ENCODE results near the gene ZNF774. TPM values are rescaled to one million over a fixed set of nuclear protein-coding genes. Genes with fewer than 3 reads are reported as not detected.

The ZNF774 gene
- polyA plus RNA-seq, 1 donor: 6.0 TPM

DNA sequence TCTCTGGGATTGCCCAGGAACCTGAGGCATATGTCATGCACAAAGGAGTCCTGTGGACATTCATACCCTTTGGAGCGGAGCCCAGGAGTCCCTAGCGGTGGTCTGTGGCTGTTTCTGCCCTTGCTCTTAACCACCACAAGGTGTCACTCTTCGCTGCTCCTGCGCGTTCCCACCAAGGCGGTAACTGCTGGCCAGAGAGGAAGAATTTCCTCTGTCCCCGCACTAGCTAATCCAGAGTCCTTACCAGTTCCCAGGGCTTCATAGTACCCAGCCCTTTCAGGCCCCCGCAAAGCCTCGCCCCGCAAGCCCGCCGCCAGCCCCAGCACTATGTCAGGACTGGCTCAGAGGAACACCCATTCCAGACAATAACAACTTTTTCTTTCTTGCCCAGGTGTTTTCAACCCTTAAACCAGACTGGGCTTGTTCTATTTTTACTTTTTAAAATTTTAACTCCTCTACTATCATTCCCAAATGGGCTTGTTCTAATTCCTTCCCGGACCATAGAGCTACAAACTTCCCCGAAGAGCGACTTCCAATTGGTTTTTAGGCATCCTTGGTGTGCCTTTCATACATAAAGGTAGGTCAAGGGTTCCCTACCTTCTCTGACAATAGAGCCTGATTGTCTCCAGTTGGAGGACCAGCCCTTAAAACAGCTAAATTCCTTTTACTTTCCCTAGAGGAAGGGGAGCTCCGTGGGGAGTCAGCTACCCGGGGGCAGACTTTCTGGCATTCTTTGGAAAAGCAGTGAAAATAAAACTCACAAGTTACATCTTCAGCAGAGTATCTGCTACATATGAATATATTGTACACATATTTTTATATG, 31.8 kb upstream of the ZNF774 start:
- Histone ChIP-seq H3K4me1 (ENCODE audit: control insufficient read depth, insufficient read depth, low read length) (peaks cover 15% of the 10 kb centered on the region), H3K27ac (ENCODE audit: low read length) (no peak overlapping the region), H3K36me3 (ENCODE audit: control insufficient read depth, insufficient read depth, low read length) (no peaks in the 10 kb centered on the region), H3K27me3 (ENCODE audit: control insufficient read depth, insufficient read depth, low read length) (no peaks in the 10 kb centered on the region), H3K4me3 (ENCODE audit: low read length) (peak overlapping the region; percentile 11), H3K9me3 (ENCODE audit: control insufficient read depth, low read depth, low read length) (peaks cover 2% of the 10 kb centered on the region)
- peak; percentile 84 to 85 for DNase-seq
- no CpG with 5 or more reads among the region's 17 CpGs for WGBS (ENCODE audit: insufficient coverage, low lambda C conversion rate)

DNA sequence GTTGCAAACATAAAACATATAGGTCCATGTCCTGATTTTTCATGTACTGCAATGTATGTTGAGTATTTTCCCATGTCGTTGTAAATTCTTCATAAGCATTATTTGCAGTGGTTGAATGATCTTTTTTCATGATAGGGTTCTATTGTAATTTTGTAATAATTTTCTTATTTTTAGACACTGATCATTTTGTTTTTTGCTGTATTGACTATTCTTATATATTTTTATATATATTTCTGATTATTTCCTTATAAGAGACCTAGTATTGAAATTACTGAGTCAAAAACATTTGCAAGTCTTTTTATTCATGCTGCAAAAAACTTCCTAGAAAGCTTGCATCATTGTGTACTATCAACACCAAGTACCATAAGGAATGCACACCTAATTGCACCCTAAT, 31.2 kb upstream of the ZNF774 start:
- WGBS (ENCODE audit: insufficient coverage, low lambda C conversion rate): 71% methylated on average over 1 of the region's 1 CpG
- no peaks in the 10 kb centered on the region for H3K36me3 ChIP-seq (ENCODE audit: control insufficient read depth, insufficient read depth, low read length)
- no peaks in the 10 kb centered on the region for H3K27me3 ChIP-seq (ENCODE audit: control insufficient read depth, insufficient read depth, low read length)
- H3K27ac ChIP-seq (ENCODE audit: low read length): no peak overlapping the region
- DNase-seq: no peak
- peaks cover 2% of the 10 kb centered on the region for H3K9me3 ChIP-seq (ENCODE audit: control insufficient read depth, low read depth, low read length)
- no peak overlapping the region for H3K4me3 ChIP-seq (ENCODE audit: low read length)
- H3K4me1 ChIP-seq (ENCODE audit: control insufficient read depth, insufficient read depth, low read length): peaks cover 9% of the 10 kb centered on the region

DNA sequence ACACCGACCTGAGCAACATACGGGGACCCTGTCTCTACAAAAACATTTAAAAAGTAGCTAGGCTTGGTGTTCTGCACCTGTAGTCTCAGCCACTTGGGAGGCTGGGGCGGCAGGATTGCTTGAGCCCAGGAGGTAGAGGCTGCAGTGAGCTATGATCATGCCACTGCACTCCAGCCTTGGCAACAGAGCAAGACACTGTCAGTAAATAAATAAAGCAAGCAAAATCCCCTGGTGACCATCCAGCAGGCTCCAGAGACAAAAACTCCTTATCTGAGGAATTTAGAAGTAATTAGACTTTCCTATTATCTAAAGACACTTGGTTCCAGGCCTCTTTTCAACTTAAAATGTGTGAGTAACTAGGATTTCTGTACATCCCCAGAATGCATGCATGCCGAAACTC, 29.5 kb upstream of the ZNF774 start:
- Histone ChIP-seq H3K27me3 (ENCODE audit: control insufficient read depth, insufficient read depth, low read length) (no peaks in the 10 kb centered on the region), H3K4me3 (ENCODE audit: low read length) (no peak overlapping the region), H3K9me3 (ENCODE audit: control insufficient read depth, low read depth, low read length) (peaks cover 2% of the 10 kb centered on the region), H3K27ac (ENCODE audit: low read length) (no peak overlapping the region), H3K4me1 (ENCODE audit: control insufficient read depth, insufficient read depth, low read length) (peaks cover 5% of the 10 kb centered on the region), H3K36me3 (ENCODE audit: control insufficient read depth, insufficient read depth, low read length) (no peaks in the 10 kb centered on the region)
- WGBS (ENCODE audit: insufficient coverage, low lambda C conversion rate): no CpG with 5 or more reads among the region's 4 CpGs
- DNase-seq: no peak

DNA sequence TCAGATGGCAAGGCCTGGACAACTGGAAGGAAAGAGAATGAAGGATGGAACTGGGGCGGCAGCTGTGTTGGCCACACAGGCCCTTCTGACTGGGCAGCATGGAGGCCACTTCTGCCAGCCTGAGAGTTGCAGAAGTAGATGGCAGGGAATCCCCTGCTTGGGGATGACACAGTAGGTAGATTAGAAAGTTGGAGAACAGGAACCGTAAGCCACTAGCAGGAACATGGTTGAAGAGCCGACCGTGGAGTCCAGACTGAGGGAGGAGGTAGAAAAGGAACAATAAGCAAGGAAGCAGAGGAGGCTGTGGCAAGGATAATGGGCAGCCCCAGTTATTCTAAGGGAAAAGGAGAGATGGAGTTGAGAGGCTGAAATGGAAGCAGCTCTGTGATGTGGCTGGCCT, 26.4 kb upstream of the ZNF774 start:
- peaks cover 2% of the 10 kb centered on the region for H3K4me1 ChIP-seq (ENCODE audit: control insufficient read depth, insufficient read depth, low read length)
- no peaks in the 10 kb centered on the region for H3K9me3 ChIP-seq (ENCODE audit: control insufficient read depth, low read depth, low read length)
- no peak for DNase-seq
- H3K27me3 ChIP-seq (ENCODE audit: control insufficient read depth, insufficient read depth, low read length): no peaks in the 10 kb centered on the region
- H3K36me3 ChIP-seq (ENCODE audit: control insufficient read depth, insufficient read depth, low read length): no peaks in the 10 kb centered on the region
- WGBS (ENCODE audit: insufficient coverage, low lambda C conversion rate): 100% methylated on average over 3 of the region's 4 CpGs
- no peak overlapping the region for H3K4me3 ChIP-seq (ENCODE audit: low read length)
- no peak overlapping the region for H3K27ac ChIP-seq (ENCODE audit: low read length)

DNA sequence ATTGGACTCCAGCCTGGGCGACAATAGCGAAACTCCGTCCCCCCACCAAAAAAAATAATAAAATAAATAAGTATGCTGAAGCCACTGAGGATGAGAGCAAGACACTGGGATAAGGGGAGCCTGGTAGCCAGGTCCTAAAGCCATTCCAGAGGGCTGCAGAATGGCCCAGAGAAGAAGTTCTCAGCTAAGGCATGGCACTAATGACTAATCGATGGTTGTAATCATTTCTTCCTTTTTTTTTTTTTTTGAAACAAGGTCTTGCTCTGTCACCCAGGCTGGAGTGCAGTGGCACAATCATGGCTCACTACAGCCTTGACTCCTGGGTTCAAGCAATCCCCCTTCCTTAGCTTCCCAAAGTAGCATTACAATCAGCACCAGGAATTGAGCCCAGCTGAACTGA, 25.6 kb upstream of the ZNF774 start:
- Histone ChIP-seq H3K4me3 (ENCODE audit: low read length) (no peak overlapping the region), H3K27ac (ENCODE audit: low read length) (no peak overlapping the region), H3K9me3 (ENCODE audit: control insufficient read depth, low read depth, low read length) (no peaks in the 10 kb centered on the region), H3K36me3 (ENCODE audit: control insufficient read depth, insufficient read depth, low read length) (no peaks in the 10 kb centered on the region), H3K4me1 (ENCODE audit: control insufficient read depth, insufficient read depth, low read length) (peaks cover 9% of the 10 kb centered on the region), H3K27me3 (ENCODE audit: control insufficient read depth, insufficient read depth, low read length) (no peaks in the 10 kb centered on the region)
- DNase-seq: no peak
- whole genome bisulfite sequencing (ENCODE audit: insufficient coverage, low lambda C conversion rate): no CpG with 5 or more reads among the region's 4 CpGs

DNA sequence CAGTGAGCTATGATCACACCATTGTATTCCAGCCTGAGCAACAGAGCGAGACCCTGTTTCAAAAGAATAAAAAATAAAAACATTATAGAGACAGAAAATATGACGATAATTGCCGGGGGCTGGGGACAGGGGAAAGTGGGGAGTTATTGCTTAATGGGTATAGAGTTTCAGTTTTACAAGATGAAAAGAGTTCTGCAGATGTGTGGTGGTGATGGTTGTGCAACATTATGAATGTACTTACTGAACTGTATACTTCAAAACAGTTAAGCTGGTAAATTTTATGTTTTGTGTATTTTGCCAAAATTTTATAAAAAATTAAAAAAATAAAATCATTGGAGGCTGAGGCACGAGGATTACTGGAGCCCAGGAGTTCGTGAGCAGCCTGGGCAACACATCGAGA, 24.8 kb upstream of the ZNF774 start:
- DNase-seq: no peak
- no peaks in the 10 kb centered on the region for H3K27me3 ChIP-seq (ENCODE audit: control insufficient read depth, insufficient read depth, low read length)
- WGBS (ENCODE audit: insufficient coverage, low lambda C conversion rate): 100% methylated on average over 5 of the region's 6 CpGs
- H3K4me3 ChIP-seq (ENCODE audit: low read length): no peak overlapping the region
- H3K36me3 ChIP-seq (ENCODE audit: control insufficient read depth, insufficient read depth, low read length): no peaks in the 10 kb centered on the region
- H3K27ac ChIP-seq (ENCODE audit: low read length): no peak overlapping the region
- no peaks in the 10 kb centered on the region for H3K9me3 ChIP-seq (ENCODE audit: control insufficient read depth, low read depth, low read length)
- peaks cover 15% of the 10 kb centered on the region for H3K4me1 ChIP-seq (ENCODE audit: control insufficient read depth, insufficient read depth, low read length)

DNA sequence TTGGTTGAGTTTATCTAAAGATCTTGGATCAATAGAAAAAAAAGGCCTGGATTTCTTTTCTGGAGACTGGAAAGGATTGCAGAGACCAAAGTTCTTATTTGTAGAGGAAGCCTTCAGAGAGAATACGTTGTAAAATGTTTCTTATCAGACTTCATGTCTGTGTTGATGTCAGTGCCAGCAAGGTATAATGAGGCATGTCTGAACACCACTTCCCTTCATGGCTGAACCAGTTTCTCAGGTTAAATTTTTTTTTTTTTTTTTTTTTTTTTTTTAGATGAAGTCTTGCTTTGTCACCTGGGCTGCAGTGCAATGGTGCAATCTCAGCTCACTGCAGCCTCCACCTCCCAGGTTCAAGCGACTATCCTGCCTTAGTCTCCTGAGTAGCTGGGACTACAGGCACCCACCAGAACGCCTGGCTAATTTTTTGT, 17.8 kb upstream of the ZNF774 start:
- H3K27me3 ChIP-seq (ENCODE audit: control insufficient read depth, insufficient read depth, low read length): no peaks in the 10 kb centered on the region
- H3K4me3 ChIP-seq (ENCODE audit: low read length): no peak overlapping the region
- no CpG with 5 or more reads among the region's 3 CpGs for WGBS (ENCODE audit: insufficient coverage, low lambda C conversion rate)
- H3K27ac ChIP-seq (ENCODE audit: low read length): peak overlapping the region; percentile 72
- H3K36me3 ChIP-seq (ENCODE audit: control insufficient read depth, insufficient read depth, low read length): no peaks in the 10 kb centered on the region
- H3K9me3 ChIP-seq (ENCODE audit: control insufficient read depth, low read depth, low read length): no peaks in the 10 kb centered on the region
- H3K4me1 ChIP-seq (ENCODE audit: control insufficient read depth, insufficient read depth, low read length): peaks cover 24% of the 10 kb centered on the region
- peak; percentile 83 to 92 for DNase-seq

DNA sequence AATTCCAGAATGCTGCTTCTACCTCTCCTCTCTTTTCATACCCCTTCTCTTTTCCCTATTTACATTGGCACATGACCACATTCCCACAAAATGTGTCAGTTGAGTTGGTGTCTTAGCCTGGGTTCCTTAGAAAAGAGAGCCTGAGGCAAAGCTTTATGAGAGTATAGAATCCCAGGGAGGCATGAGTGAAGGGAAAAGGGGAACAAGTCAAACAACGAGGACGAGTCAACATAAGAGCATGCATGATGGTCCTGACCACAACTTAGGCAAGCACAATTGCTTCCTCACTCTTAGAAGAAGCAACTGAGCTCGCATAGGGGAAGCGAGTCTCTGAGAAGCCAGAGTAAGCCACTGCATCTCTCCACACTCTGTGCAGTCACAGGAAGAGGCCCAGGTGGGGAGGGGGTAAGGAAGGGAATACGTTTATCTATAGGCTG, 15.4 kb upstream of the ZNF774 start:
- H3K27me3 ChIP-seq (ENCODE audit: control insufficient read depth, insufficient read depth, low read length): no peaks in the 10 kb centered on the region
- H3K4me1 ChIP-seq (ENCODE audit: control insufficient read depth, insufficient read depth, low read length): peaks cover 14% of the 10 kb centered on the region
- no peak overlapping the region for H3K4me3 ChIP-seq (ENCODE audit: low read length)
- no peak for DNase-seq
- WGBS (ENCODE audit: insufficient coverage, low lambda C conversion rate): 92% methylated on average over 2 of the region's 5 CpGs
- H3K36me3 ChIP-seq (ENCODE audit: control insufficient read depth, insufficient read depth, low read length): no peaks in the 10 kb centered on the region
- no peak overlapping the region for H3K27ac ChIP-seq (ENCODE audit: low read length)
- no peaks in the 10 kb centered on the region for H3K9me3 ChIP-seq (ENCODE audit: control insufficient read depth, low read depth, low read length)

DNA sequence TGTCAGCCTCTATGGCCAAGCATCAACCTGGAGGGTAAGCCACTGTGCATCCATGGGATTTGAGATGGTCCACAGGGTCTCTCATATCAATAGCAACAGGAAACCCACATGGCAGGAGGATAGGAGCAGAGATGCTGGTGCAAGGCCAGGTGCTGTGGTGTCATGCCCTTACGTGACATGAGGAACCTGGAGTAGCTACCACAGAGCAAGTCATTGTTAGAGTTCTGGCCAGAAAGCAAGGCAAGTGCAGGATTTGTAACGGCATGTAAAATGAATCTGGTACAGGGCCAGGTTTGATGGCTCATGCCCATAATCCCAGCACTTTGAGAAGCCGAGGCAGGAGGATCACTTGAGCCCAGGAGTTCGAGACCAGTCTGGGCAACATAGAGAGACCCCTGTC, 14.8 kb upstream of the ZNF774 start:
- Histone ChIP-seq H3K36me3 (ENCODE audit: control insufficient read depth, insufficient read depth, low read length) (no peaks in the 10 kb centered on the region), H3K4me3 (ENCODE audit: low read length) (no peak overlapping the region), H3K4me1 (ENCODE audit: control insufficient read depth, insufficient read depth, low read length) (peaks cover 9% of the 10 kb centered on the region), H3K27ac (ENCODE audit: low read length) (no peak overlapping the region), H3K27me3 (ENCODE audit: control insufficient read depth, insufficient read depth, low read length) (no peaks in the 10 kb centered on the region), H3K9me3 (ENCODE audit: control insufficient read depth, low read depth, low read length) (no peaks in the 10 kb centered on the region)
- no CpG with 5 or more reads among the region's 4 CpGs for WGBS (ENCODE audit: insufficient coverage, low lambda C conversion rate)
- DNase-seq: no peak

DNA sequence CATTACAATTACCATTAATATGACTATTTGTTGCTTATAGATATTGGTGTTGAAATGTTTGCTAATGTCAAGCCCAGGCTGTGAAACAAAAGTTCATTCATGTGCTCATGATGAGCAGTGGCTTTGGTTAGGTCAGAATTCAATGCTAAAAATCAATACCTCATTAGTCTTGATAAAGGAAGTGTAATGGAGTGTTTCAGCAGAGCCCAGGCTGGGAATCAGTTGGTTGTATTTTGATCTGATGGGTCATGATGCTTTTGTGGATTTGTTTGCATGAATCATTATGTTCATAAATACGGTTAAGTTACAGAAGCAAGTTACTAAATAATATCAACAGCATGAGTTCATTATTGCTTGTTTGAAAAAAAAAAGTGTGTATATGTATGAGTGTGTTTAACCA, 13.6 kb upstream of the ZNF774 start:
- no peaks in the 10 kb centered on the region for H3K27me3 ChIP-seq (ENCODE audit: control insufficient read depth, insufficient read depth, low read length)
- H3K36me3 ChIP-seq (ENCODE audit: control insufficient read depth, insufficient read depth, low read length): no peaks in the 10 kb centered on the region
- H3K27ac ChIP-seq (ENCODE audit: low read length): no peak overlapping the region
- no peaks in the 10 kb centered on the region for H3K9me3 ChIP-seq (ENCODE audit: control insufficient read depth, low read depth, low read length)
- no CpG with 5 or more reads among the region's 1 CpG for WGBS (ENCODE audit: insufficient coverage, low lambda C conversion rate)
- no peak for DNase-seq
- no peaks in the 10 kb centered on the region for H3K4me1 ChIP-seq (ENCODE audit: control insufficient read depth, insufficient read depth, low read length)
- H3K4me3 ChIP-seq (ENCODE audit: low read length): no peak overlapping the region

DNA sequence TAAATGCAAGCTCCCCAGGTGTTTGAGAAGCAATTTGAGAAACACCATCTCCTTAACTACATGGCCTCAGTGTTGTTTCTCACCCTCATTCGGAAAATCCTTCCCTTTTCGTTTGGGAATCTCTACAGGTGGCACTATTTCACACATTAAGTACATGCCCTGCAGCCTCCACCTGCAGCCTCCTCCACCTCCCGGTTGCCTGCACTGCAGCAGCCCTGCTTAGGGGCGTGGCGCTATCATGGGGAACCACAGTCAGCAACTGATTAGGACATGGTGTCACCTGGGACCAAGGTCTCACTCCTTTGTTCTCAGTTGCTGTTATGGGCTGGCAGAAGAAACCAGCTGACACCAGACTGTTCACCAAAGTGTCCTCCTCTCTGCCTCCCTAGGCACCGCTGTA, 11.7 kb upstream of the ZNF774 start:
- H3K4me1 ChIP-seq (ENCODE audit: control insufficient read depth, insufficient read depth, low read length): no peaks in the 10 kb centered on the region
- H3K27ac ChIP-seq (ENCODE audit: low read length): no peak overlapping the region
- H3K4me3 ChIP-seq (ENCODE audit: low read length): no peak overlapping the region
- H3K36me3 ChIP-seq (ENCODE audit: control insufficient read depth, insufficient read depth, low read length): no peaks in the 10 kb centered on the region
- no peaks in the 10 kb centered on the region for H3K27me3 ChIP-seq (ENCODE audit: control insufficient read depth, insufficient read depth, low read length)
- H3K9me3 ChIP-seq (ENCODE audit: control insufficient read depth, low read depth, low read length): no peaks in the 10 kb centered on the region
- whole genome bisulfite sequencing (ENCODE audit: insufficient coverage, low lambda C conversion rate): 100% methylated on average over 1 of the region's 6 CpGs
- DNase-seq: peak in 1 of 2 donors; percentile 28
